ENCODE measurements around the gene ZMYM4.
"Not testable (repeated sequence)": the region's sequence is repeated elsewhere in the genome, so short reads cannot be mapped to it uniquely, and the experiment has no call there.

The ZMYM4 gene

DNA sequence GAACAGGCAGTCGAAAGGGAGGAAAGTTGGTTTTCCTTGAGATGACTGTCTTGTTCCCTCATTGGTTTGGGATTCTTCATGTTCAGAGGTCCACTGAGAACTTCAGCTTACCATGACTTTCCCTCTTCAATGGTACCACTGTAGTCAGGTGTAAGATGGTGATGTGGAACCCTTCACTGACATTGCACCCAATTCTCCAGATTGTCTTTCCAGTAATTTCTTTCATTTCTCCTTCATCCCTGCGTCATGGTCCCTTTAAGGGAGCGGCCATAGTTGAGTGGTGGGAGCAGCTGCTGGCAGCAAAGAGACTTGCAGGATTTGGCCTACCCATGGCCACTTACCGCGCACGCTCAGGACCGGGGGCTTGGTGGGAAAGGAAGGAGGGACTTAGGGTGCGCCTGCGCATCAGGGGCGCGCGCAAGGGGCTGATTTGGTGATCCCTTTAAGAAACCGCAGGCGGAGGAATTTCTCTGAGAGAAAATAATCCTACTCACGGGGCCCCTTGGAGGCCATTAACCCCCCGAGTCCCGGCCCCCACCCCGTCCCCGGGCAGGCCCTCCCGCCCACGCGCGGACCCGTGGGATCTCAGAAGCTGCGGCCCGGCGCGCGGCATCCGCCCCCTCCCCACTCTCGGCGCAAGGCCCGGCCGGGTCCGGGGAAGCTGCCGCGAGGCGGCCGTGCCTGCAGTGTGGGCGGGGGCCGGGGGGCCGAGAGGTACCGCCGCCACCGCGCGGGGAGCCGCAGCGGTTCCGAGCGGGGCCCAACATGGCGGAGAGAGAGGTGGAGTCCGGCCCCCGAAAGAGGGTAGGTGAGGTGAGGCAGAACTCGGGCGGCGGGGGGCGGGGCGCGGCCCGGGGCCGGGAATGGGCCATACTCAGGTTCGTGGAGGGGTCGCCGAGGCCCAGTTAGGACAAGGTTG is at the start of gene ZMYM4:
Gene ZMYM4 (plus strand): TSS at position 428 of the 919 bp plus-strand sequence. CDS start 338 bp downstream, at position 766.
- DNase-seq, result peak; percentile 73 to 88 (median 82)

DNA sequence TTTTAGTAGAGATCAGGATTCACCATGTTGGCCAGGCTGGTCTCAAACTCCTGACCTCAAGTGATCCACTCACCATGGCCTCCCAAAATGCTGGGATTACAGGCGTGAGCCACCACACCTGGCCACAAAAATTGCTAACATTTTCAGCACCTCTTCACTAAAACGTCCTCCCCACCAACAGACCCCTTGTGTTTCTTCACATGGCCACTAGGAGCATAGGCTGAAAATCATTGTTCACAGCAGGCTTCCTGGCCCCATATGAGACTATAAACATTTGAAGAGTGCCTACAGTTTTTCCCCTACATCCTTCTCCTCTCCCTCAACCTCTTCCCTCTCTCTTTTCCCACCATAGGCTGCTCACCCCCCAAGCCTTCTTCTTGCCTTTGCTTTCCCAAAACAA is 47.5 kb upstream of the ZMYM4 start:
- DNase-seq, result peak in 2 of 6 experiments; percentile 2 to 9

DNA sequence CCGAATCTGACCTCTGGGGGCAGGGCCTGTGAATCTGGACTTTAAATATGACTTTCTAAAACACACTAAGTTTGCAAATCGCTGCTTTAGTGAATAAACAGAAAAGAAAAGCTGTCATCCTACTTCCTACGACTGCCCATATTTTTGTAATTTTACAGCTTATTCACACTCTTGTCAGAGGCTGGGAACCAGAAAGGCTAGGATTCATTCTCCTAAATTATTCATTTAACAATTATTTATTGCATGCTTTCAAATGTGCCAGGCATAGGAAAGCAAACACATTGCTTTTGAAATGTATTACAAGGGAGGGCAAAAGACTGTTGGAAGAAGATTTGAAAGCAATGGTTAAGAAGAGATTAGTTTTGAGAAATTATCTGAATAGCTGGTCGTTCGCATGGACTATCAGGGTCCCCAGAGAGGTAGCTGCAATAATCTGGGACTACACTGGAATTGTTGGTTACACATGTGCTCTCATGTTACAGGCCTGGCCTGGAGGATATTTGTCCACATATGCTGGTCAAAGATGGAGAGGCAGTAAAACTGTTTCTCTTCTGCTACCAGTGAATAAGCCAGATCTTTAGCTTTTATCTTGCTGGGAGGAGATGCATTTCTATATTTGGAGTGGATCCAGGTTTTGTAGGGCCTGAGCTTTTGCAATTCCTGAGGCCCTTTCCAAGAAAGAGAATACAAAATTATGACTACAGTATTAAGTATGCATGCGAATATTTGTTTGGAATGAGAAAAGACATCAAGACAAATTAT is 46.0 kb upstream of the ZMYM4 start:
- DNase-seq, result no peak

GRCh38 chr1:35223084-35223630 is 45.4 kb upstream of the ZMYM4 start:
- DNase-seq, result no peak

GRCh38 chr1:35226546-35226945 is 42.0 kb upstream of the ZMYM4 start:
- DNase-seq, result no peak

- DNase-seq, result no peak
Observed at GRCh38 chr1:35229587-35230360, 38.7 kb upstream of the ZMYM4 start.

- no peak for DNase-seq
Observed at GRCh38 chr1:35231287-35231686, 37.2 kb upstream of the ZMYM4 start.

DNA sequence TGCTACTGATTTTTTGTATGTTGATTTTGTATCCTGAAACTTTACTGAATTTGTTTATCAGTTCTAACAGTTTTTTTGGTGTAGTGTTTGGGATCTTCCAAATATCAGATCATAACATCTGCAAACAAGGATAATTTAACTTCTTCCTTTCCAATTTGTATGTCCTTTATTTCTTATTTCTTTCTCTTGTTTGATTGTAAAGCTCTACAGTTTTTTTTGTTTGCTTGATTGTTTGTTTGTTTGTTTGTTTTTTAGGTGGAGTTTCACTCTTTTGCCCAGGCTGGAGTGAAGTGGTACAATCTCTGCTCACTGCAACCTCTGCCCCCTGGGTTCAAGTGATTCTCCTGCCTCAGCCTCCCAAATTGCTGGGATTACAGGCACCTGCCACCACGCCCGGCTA is 31.7 kb upstream of the ZMYM4 start:
- not testable (repeated sequence) for DNase-seq

DNA sequence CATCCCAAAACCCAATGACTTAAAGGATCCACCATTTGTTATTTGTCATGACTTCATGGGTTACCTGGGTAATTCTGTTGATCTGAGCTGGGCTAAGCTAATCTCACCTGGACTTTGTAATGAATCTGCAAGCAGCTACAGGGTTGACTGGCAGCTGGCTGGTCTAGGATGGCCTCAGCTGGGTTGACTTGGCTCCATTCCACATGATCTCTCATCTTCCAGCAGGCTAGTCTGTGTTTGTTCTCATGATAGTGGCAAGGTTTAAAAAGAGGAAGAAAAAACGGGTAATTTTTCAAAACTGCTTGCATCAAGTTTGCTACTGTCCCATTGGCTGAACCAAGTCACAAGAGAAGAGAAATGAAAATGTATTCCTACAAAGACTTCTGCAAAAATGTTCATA is 24.8 kb upstream of the ZMYM4 start:
- no peak for DNase-seq

GRCh38 chr1:35247256-35247655 is 21.3 kb upstream of the ZMYM4 start:
- no peak for DNase-seq

DNA sequence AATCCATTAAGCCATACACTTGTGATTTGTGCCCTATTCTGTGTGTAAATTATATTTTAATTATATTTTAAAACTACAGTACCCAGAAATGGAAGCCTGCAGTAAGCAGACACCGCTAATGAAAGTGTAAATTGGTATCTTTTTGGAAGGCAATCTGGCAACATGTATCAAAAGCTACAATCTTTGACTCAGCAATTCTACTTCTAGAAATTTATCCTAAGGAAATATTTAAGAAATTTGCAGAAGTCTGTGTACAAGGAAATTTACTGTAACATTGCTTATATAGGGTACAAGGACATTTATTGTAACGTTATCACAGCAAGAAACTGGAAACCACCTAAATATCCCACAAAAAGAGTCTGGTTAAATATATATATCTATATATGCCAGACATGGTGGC is 14.6 kb upstream of the ZMYM4 start:
- DNase-seq, result no peak

DNA sequence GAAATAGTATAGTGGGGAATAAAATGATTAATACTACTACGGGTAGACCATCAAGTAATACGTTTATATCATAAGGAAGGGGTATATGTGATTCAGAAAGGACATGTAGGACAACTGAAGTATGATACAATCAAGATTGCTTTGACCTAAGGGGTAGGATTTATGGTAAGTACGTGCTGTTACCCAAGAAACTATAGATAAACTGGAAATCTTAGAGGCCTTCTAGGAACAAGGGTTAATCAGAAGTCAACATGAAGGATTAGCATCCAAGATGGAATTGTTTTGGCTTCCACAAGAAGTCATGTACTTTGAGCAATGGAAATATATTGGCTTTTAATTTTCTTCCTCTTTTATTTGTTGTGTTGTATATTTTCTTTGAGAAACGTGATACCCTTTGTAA is 13.2 kb upstream of the ZMYM4 start:
- no peak for DNase-seq

GRCh38 chr1:35259561-35259960 is 8.9 kb upstream of the ZMYM4 start:
- DNase-seq, result no peak

DNA sequence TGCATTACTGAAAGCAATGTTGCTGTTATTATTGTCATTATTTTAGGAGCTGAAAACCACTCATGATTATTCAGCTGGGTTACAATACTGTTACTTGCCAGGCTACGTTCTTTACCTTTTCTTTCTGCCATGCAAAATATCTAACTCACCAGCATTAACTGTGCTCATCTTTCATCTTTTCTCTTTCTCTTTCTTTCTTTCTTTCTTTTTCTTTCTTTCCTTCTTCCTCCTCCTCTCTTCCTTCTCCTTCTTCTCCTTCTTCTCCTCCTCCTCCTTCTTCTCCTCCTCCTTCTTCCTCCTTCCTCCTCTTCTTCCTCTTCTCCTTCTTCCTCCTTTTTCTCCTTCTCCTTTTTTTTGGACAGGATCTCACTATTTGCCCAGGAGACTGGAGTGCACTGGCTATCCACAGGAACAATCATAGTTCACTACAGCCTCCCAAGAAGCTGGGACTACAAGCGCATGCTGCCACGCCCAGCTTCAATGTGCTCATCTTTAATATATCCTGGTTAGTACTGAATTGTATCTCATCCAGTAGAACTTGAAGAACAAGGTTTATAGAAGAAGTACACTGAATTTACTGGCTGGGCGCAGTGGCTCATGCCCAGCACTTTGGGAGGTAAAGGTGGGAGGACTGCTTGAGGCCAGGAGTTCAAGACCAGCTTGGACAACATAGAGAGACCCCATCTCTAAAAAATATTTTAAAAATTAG is 6.9 kb upstream of the ZMYM4 start:
- no peak for DNase-seq

DNA sequence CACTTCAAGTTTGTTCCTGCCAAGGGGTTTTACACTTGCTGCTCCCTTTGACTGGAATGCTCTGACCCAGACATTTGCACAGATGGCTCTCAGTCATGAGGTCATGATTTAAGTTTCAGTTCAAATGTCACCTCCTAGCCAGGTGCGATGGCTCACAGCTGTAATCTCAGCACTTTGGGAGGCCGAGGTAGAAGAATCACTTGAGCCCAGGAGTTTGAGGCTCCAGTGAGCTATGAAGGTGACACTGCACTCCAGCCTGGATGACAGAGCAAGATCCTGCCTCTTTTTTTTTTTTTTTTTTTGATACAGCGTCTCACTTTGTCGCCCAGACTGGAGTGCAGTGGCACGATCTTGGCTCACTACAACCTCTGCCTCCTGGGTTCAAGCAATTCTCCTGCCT is 4.5 kb upstream of the ZMYM4 start:
- DNase-seq, result no peak

- DNase-seq, result no peak
Observed at GRCh38 chr1:35264871-35265270, 3.6 kb upstream of the ZMYM4 start.

DNA sequence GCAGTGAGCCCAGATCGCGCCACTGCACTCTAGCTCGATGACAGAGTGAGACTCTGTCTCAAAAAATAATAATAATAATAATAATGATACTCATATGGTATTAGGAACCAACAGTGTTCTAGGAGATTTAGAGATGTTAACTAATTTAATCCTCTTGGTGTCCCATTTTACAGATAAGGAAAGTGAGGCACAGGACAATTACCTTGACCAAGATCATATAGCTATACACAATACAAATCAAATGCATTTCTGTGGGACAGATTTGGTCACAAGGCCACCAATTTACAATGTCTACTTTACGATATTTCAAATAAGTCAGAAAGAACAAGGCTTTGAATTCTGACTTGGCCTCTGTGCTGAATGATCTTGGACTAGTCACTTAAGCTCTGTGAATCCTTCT is 2.2 kb upstream of the ZMYM4 start:
- DNase-seq, result no peak

- DNase-seq, result peak in 2 of 6 experiments; percentile 13 to 14
Observed at GRCh38 chr1:35269201-35269988, 886 bp downstream of the ZMYM4 start.

DNA sequence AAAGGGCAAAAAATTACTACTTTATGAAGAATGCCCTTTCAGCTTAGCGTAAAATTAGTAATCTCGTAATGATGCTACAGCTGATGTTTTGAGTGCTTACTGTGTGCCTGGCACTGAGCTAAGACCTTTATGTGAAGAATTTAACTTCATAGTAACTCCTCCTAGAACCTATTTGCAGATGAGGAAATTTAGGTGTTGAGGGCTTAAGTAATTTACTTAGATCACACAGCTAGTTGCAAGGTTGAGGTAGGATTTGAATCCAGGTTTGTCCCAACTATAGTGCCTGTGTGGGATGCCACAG is 1.4 kb downstream of the ZMYM4 start:
- DNase-seq, result no peak

DNA sequence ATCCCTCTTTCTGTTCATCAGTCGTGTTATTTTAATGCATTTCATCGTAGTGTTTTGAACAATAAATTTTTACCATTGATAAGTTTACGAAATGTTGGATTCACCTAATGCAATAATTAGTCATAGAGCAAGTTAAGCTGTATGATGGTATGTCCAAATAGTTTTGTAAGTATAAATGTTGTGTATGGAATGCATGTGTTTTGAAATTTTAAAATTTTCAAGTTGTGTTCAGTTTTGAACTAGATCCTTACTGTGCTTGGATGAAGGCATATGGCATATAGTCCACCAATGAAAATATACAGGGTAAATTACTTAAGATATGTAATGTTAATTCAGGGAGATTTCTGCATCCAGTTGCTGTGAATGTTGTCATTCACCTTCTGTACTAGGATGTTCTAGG is 2.3 kb downstream of the ZMYM4 start:
- DNase-seq, result no peak

DNA sequence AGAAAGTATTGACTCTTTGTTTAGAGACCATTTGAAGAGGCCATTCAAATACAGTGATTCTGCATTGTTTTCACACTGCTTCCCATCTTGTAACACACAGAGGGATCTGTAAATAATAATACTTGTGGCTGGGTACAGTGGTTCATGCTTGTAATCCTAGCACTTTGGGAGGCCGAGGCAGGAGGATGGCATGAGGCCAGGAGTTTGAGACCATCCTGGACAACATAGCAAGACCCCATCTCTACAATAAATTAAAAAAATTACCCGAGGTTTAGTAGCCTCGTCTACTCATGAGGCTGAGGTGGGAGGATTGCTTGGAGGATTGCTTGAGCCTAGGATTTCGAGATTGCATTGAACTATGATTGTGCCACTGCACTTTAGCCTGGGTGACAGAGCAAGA is 5.7 kb downstream of the ZMYM4 start:
- DNase-seq, result no peak
